GM10248 (cell line): Measurements from ENCODE around the gene CD84.
"Not testable (repeated sequence)": the region's sequence is repeated elsewhere in the genome, so short reads cannot be mapped to it uniquely, and the experiment has no call there.

Experiments
- CTCF ChIA-PET: fragments of 300-600 bp; sonication (Branson Sonifier 250); formaldehyde crosslinking; extraction: SDS; loops from one replicate; lab custom pipeline; 2021; ENCODE audit warnings: antibody characterized with exemption; lab: Yijun Ruan, JAX
- POLR2A ChIA-PET: fragments of 350-650 bp; sonication (Branson Sonifier 250); formaldehyde crosslinking; extraction: SDS; loops from one replicate; lab custom pipeline; 2020; ENCODE audit warnings: antibody characterized with exemption; lab: Yijun Ruan, JAX
- DNase-seq: peaks from one replicate; pipeline ENCODE4 v3.0.0; 2012; ENCODE audit errors: extremely low spot score
- TF ChIP-seq, protein P1 (sequence below): IDR thresholded peaks from 2 replicates; pipeline ENCODE4 v1.5.1; 2012; ENCODE audit warnings: mild to moderate bottlenecking, low read depth; ENCODE audit errors: extremely low read depth, missing control alignments, control extremely low read depth

Gene CD84

DNA sequence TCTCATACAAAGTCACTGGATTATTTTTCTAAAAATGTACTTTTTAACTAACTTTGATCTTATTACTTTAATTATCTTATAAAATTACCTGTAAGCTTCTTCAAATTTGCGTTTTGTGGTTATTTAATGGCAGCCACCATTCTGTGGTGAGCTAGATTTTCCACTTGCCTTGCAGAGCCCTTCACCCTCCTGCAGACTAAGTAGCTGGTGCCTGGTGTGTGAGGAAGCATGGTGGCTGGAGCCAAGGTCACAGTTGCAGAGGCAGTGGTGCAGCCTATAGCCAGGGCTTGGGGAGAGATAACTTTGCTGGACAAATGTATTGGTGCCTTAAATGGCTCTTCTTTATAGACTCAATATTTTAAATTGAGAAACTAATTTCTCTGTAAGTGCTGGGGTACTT, 11.2 kb upstream of the CD84 start:
- DNase-seq: no peak
- TF ChIP-seq, protein P1, sequence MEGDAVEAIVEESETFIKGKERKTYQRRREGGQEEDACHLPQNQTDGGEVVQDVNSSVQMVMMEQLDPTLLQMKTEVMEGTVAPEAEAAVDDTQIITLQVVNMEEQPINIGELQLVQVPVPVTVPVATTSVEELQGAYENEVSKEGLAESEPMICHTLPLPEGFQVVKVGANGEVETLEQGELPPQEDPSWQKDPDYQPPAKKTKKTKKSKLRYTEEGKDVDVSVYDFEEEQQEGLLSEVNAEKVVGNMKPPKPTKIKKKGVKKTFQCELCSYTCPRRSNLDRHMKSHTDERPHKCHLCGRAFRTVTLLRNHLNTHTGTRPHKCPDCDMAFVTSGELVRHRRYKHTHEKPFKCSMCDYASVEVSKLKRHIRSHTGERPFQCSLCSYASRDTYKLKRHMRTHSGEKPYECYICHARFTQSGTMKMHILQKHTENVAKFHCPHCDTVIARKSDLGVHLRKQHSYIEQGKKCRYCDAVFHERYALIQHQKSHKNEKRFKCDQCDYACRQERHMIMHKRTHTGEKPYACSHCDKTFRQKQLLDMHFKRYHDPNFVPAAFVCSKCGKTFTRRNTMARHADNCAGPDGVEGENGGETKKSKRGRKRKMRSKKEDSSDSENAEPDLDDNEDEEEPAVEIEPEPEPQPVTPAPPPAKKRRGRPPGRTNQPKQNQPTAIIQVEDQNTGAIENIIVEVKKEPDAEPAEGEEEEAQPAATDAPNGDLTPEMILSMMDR: no peak
- CTCF ChIA-PET: interaction anchor here (0.6 to 2.4 kb wide), 4 partner anchors 15 to 162 kb away, joined by 3 to 7 read pairs (median 4); no protein-coding TSS in a partner anchor
- POLR2A ChIA-PET: no interaction called here

DNA sequence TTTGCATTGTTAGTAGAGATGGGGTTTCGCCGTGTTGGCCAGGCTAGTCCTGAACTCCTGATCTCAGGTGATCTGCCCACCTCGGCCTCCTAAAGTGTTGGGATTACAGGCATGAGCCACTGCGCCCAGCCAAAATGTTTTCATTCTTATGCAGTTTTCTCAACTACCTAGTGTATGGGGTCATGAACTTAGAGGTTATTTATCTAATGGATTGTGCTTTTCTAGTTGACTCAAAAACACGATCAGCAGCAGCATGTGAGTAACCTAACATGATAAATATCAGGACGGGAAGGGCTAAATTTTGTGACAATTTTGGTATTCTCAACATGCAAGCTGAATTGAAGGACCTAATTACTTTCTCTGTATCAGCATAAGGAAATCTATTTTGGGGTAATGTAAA, 9.2 kb upstream of the CD84 start:
- TF ChIP-seq, protein P1: no peak
- ChIA-PET CTCF (interaction anchor here (0.9 to 1.4 kb wide), 4 partner anchors 11 to 30 kb away, joined by 3 to 4 read pairs (median 4); no protein-coding TSS in a partner anchor), POLR2A (no interaction called here)
- no peak for DNase-seq

DNA sequence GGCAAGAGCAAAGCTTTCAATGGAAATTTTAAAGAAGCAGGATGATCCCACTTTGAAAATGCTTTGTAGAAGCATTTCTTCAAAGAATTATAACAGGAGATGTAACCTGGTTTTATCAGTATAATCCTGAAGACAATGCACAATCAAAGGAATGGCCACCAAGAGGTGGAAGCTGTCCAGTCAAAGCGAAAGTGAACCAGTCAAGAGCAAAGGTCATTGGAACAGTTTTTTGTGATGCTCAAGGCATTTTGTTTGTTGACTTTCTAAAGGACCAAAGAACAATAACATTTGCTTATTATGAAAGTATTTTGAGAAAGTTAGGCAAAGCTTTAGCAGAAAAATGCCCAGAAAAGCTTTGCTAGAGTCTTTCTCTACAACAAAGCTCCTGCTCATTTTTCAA, 5.5 kb upstream of the CD84 start:
- ChIA-PET CTCF (interaction anchor here (0.6 to 1.7 kb wide), 7 partner anchors 10 to 118 kb away, joined by 3 to 9 read pairs (median 3); no protein-coding TSS in a partner anchor), POLR2A (no interaction called here)
- no peak for DNase-seq
- TF ChIP-seq, protein P1: no peak

DNA sequence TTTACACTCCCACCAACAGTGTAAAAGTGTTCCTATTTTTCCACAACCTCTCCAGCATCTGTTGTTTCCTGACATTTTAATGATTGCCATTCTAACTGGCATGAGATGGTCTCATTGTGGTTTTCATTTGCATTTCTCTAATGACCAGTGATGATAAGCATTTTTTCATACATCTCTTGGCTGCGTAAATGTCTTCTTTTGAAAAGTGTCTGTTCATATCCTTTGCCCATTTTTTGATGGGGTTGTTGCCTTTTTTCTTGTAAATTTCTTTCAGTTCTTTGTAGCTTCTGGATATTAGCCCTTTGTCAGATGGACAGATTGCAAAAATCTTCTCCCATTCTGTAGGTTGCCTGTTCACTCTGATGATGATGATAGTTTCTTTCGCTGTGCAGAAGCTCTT, 3.7 kb upstream of the CD84 start:
- DNase-seq, POLR2A ChIA-PET: not testable (repeated sequence)
- CTCF ChIA-PET: interaction anchor here (1.2 to 1.7 kb wide), 2 partner anchors 24 to 28 kb away, joined by 3 to 9 read pairs; no protein-coding TSS in a partner anchor

DNA sequence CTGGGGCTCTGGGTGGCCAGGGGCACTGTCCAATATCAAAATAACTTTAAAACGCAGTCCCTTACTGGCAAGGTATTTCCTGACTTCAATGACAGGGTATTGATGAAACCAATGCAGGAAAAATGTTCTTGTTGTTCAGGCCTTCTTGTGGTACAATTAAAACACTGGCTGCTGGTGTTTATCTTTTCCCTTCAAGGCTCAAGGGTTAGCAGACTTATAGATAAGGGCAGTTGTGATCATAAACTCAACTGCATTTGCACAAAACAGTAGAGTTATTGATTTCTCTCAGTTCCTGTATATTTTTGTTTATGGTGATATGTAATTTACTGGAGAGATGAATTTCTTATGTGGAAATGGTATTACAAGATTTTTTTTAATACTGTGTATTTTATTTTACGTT, 2.7 kb upstream of the CD84 start:
- POLR2A ChIA-PET: no interaction called here
- DNase-seq: no peak
- CTCF ChIA-PET: no interaction called here
- TF ChIP-seq, protein P1: no peak

DNA sequence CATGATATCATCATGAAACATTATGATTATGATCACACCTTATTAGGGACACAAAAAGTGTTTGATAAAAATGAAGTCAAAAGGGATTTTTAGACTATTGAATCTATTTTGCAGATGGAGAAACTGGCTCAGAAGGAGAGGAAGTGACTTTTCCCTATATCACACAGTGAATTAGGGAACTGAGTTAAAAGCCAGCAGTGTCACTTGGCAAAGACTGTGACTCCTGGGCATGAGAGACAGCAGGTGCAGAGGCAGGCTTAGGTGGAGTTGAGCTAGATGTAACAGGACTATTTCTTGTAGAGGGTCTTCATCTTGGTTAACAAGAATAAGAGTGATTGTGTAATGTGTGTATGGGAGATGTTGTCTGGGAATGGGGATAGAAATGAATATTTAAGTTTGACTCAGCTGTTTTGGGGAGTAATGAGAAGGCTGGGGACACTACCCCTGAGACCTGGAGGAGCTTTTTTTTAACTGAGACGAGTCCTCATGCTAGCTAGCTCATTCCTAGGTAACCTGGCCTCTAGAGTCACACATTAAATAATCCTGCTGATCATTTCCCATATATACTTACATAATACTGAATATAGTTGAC, 1.0 kb upstream of the CD84 start:
- CTCF ChIA-PET: interaction anchor here (1.2 to 9.1 kb wide), 2 partner anchors 27 to 151 kb away, joined by 4 to 54 read pairs; no protein-coding TSS in a partner anchor

More for the DNA sequence above, 1.0 kb upstream of the CD84 start:
- POLR2A ChIA-PET: no interaction called here
- DNase-seq: no peak
- TF ChIP-seq, protein P1: no peak
